NCI-H1694 treated with DMSO at 0.1 percent for 48 hours (cell line): ENCODE measurements around the gene KHSRP.

Experiments
- DNase-seq: peaks from one replicate; lab custom pipeline; 2025; lab: John Stamatoyannopoulos, UW

KHSRP gene

DNA sequence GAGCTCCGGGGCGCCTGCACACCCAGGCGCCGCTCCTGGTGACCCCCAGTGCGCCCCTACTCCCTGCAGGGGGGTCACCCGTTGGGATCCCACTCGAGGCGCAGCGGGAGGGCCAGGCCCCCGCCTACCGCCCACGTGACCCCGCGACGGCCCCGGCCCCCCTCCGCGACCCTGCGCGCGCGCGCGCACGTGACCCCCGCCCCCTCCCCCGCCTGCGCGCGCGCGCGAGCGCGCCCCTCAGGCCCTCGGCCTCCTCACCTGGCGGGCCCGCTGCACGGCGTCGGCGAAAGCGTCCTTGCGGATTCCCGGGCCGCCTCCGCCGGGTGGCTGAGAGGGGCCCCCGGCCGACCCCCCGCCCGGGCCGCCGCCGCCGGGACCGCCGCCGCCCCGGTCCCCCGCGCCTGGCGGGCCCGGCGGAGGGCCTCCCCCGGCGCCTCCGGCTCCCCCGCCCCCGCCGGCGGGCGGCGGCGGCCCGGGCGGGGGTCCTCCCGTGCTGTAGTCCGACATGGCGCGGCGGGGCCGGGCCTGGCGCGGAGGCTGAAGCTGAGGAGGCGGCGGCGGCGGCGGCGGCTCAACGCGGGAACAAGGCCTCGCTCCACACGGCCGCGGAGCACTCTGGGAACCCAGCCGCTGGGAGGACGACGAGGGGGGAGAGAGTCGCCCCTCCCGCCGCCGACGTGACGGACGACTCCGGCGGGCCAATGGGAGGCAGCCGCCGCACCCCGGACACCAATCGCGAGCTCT lies at the start of gene KHSRP:
TSS of gene KHSRP (minus strand) at position 617 of the 744 bp plus-strand sequence. CDS start at position 507, 110 bp downstream.
- no peak for DNase-seq

DNA sequence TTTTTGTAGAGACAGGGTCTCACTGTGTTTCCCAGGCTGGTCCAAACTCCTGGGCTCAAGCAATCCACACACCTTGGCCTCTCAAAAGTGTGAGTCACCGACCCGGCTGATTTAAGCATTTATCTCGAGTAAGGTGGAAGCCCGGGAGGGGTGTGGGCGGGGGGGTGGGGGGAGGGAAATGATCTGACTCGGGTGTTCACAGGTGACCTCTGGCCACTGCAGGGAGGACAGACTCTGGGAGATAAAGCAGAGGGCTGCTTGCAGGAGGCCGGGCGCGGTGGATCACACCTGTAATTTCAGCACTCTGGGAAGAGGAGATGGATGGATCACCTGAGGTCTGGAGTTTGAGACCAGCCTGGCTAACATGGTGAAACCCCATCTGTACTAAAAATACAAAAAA lies 49.0 kb upstream of the KHSRP start:
- DNase-seq, result no peak

DNA sequence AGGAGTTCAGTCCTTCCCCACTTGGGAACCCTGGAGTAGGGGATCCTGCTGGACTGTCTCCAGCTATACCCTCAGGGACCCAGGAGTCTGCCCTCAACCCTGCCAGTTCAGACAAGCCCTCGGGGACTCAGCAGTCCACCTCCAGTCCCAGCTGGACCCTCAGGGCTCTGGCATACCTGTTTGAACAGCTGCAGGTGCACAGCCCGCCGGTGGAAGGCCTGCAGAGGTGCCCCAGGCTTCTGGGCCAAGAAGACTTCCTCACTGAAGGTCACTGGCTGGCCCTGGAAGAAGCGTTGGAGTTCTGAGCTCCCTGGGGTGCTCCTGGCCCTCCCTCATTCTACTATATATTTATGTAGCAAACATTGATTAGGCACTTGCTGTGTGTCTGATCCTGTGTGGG lies 48.1 kb upstream of the KHSRP start:
- no peak for DNase-seq

DNA sequence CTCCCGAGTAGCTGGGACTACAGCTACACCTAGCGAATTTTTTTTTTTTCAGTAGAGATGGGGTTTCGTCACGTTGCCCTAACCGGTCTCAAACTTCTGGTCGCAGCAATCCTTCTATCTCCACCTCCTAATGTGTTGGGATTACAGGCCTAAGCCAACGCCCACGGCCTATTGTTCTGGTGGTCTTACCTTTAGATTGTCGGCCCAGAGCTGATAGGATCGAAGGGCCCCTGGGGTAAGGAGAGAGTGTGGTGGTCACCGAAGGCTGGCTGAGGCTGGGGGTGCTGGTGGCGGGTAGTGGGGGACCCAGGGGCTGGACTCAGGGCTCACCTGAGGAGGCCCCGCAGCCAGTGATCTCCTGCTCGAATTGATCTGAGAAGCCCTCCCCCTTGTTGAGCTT lies 46.5 kb upstream of the KHSRP start:
- no peak for DNase-seq

DNA sequence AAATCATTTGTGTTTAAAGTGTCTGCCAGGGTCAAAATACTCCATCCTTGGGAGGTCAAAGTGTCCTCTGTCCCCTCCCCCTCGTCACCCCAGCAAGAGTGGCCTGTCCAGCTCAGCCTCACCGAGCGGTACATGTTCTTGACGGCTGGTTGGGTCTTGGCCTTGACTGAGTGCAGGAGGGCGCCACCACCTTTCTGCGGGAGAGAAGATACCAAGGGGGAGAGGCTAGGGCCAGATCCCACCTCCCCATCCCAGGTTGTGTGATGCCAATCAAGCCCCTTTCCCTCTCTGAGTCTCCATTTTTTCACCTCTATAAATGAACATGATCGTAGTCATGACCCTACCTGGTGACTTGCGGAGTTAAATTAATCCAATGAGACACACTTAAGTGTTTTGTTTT lies 45.6 kb upstream of the KHSRP start:
- no peak for DNase-seq

- no peak for DNase-seq
Measured at GRCh38 chr19:6467384-6467783, 42.8 kb upstream of the KHSRP start.

- no peak for DNase-seq
Measured at GRCh38 chr19:6466526-6467248, 42.1 kb upstream of the KHSRP start.

DNA sequence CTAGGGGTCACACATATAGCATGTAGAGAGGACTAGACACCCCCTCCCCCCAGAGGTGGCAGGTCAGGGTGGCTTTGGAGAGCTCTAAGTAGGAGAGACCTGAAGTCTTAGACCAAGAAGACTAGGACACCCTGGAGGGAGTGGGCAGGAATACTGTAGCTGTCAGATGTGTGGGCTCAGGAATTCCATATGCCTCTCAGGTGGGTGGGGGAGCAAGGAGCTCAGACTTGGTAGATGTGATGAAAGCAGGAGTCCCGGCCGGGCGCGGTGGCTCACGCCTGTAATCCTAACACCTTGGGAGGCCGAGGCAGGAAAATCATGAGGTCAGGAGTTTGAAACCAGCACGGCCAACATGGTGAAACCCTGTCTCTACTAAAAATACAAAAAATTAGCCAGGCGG lies 41.1 kb upstream of the KHSRP start:
- no peak for DNase-seq

DNA sequence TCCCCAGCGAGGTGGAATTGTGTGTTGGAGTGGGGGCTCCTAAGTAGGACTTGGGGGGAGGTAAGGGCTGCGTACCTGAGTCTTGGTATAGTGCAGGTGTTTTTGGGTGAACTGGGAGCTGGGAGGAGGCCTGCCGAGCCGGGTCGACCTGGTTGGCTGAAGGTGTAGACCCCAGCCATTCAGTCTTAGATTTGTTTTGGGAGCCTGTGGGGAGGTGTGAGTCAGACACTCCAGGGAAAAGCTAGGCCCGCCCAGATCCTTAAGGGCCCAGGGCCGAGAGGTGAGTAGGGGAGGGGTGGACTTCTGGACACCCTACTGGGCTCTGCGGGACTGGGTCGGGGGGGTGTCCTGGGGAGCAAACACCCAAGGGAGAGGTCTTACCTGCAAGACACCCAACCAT lies 40.4 kb upstream of the KHSRP start:
- no peak for DNase-seq

- DNase-seq, result no peak
Measured at GRCh38 chr19:6464070-6464873, 39.7 kb upstream of the KHSRP start, which contains the start of gene CRB3. Gene CRB3 (plus strand): TSS chr19:6464271. CDS start chr19:6464702, 431 bp downstream.

- peak; percentile 87 for DNase-seq
Measured at GRCh38 chr19:6460099-6460884, 35.7 kb upstream of the KHSRP start.

- no peak for DNase-seq
Measured at GRCh38 chr19:6459262-6460098, 34.9 kb upstream of the KHSRP start, which contains the start of gene SLC25A23. Gene SLC25A23 (minus strand): TSS chr19:6459792. CDS start chr19:6459628, 164 bp downstream.

DNA sequence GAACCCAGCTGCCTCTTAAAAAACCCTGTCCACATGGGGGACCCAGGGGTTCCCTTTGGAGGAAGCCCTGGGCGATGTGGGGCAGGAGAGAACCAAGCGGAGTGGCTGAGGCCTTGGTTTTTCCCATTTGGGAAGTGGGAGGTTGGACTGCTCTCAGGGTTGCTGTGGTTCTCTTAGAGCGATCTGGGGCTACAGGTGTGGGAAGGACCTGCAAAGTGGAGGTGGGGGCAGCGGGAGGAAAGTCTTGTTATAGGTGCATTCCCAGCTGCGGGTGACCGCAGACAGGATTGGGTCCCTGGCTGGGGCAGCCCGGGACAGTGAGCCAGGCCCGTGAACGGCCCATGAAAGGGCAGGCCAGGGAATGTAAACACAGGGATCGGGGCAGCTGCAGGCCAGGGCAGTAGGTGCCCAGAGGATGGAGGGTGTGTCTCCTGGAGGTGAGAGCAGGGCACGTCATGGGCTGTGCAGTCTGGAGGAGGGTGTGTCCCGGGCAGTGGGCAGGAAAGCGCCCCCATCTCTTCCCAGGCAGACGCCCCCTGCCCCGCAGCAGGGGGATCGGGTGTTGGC lies 34.2 kb upstream of the KHSRP start:
- no peak for DNase-seq

GRCh38 chr19:6457958-6458694 lies 33.5 kb upstream of the KHSRP start:
- no peak for DNase-seq

DNA sequence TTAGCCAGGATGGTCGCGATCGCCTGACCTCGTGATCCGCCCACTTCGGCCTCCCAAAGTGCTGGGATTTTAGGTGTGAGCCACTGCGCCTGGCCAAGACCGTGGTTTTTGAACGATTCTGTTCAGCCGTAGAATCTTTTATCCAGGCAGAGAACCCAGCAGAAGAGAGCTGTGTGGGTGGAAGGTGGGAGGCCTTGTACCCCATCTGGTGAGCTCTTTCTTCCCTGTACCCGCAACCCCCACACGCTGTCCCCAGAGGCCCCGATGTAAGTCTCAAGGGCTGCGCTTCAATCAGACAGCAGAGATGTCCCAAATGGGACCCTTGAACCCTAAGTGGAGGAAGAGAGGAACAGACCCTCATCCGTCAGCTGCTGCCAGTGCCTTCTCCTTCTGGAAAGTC lies 31.3 kb upstream of the KHSRP start:
- DNase-seq, result no peak

- DNase-seq, result no peak
Measured at GRCh38 chr19:6453951-6454565, 29.4 kb upstream of the KHSRP start.

DNA sequence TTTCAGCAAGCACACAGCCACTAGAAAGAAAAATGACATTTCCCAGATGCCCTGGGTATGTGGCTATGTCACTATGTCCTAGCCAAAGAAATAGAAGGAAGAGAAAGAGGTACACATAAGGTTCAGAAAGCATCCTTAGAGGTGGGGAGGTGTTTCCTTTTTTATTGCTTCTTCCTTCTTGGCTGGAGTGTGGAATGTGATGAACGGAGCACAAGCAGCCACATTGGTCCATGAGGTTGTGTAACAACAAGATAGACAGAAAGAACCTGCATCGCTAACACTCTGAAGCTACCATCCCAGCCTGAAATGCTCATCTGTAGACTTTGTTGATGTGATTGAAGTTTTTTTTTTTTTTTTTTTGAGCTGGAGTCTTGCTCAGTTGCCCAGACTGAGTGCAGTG lies 28.3 kb upstream of the KHSRP start:
- no peak for DNase-seq

- DNase-seq, result no peak
Measured at GRCh38 chr19:6452223-6452614, 27.6 kb upstream of the KHSRP start.

DNA sequence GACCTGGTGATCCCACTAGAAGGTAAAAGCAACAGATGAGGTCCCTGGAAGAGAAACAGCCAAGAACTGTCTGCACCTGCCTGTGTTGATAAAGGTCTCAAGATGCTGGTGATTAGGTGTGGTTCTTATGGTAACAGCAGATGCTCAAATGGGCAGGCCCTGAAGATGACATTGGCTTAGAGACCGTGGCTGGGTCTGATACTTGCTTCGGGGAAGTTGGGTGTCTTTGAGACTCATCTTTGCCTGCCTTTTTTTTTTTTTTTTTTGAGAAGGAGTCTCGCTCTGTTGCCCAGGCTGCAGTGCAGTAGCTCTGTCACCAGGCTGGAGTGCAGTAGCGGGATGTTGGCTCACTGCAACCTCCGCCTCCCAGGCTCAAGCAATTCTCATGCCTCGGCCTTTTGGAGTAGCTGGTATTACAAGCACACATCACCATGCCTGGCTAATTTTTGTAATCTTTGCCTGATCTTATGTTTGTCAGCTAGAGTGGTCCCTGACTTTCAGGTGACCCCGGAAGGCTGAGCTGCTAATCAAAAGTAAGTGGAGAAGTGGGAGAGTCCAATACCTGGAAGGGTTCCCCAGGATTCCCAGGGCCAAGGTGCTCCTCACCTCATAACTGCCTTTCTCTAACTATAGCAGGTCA lies 27.1 kb upstream of the KHSRP start:
- DNase-seq, result no peak
